Measurements from ENCODE around the gene CA4.

The CA4 gene

GRCh38 chr17:60155427-60155814 lies 5.6 kb downstream of the CA4 start (continued):
- TF ChIP-seq ZNF362 (tag by site-specific recombination; IDR thresholded peaks at IDR 0.05) (no peak), ZBTB8A (tag by site-specific recombination; IDR thresholded peaks at IDR 0.05) (no peak), KLF7 (tag by site-specific recombination; IDR thresholded peaks at IDR 0.05; ENCODE audit: borderline replicate concordance) (no peak), ZNF624 (tag by site-specific recombination; IDR thresholded peaks at IDR 0.05) (no peak), ZBTB6 (tag by site-specific recombination; IDR thresholded peaks at IDR 0.05) (no peak), ZNF433 (tag by site-specific recombination; IDR thresholded peaks at IDR 0.05; ENCODE audit: low read depth) (no peak), TSHZ1 (tag by site-specific recombination; IDR thresholded peaks at IDR 0.05; ENCODE audit: borderline replicate concordance) (no peak), ZNF473 (tag by site-specific recombination; IDR thresholded peaks at IDR 0.05) (peak; percentile 66; the same call in 1 of the 2 replicates), ZSCAN4 (tag by site-specific recombination; IDR thresholded peaks at IDR 0.05) (peak; percentile 99), ZNF175 (tag by site-specific recombination; IDR thresholded peaks at IDR 0.05) (no peak), ZNF266 (tag by site-specific recombination; IDR thresholded peaks at IDR 0.05; ENCODE audit: low read depth) (no peak), ZNF707 (tag by site-specific recombination; IDR thresholded peaks at IDR 0.05) (no peak), ZNF518A (tag by site-specific recombination; conservative IDR thresholded peaks at IDR 0.05; ENCODE audit: low read depth) (no peak), ZNF530 (tag by site-specific recombination; IDR thresholded peaks at IDR 0.05; ENCODE audit: low read depth) (no peak), GLIS1 (tag by site-specific recombination; IDR thresholded peaks at IDR 0.05) (no peak), PRDM10 (tag by site-specific recombination; IDR thresholded peaks at IDR 0.05) (no peak), BCL11A (tag by site-specific recombination; IDR thresholded peaks at IDR 0.05; ENCODE audit: low read depth) (no peak), KLF17 (tag by site-specific recombination; IDR thresholded peaks at IDR 0.05) (no peak), SP3 (tag by site-specific recombination; IDR thresholded peaks at IDR 0.05) (no peak), ZNF174 (tag by site-specific recombination; IDR thresholded peaks at IDR 0.05) (no peak), ZNF558 (tag by site-specific recombination; IDR thresholded peaks at IDR 0.05) (no peak), ZNF341 (tag by site-specific recombination; IDR thresholded peaks at IDR 0.05; ENCODE audit: low read depth) (no peak), ZNF777 (tag by site-specific recombination; IDR thresholded peaks at IDR 0.05; ENCODE audit: borderline replicate concordance) (no peak), ZNF112 (tag by site-specific recombination; IDR thresholded peaks at IDR 0.05) (no peak)

Data from HEK293 (cell line).